Activated T-cell treated with anti-CD3 and anti-CD28 coated beads, Interleukin-2, amount 50 U/mL, for 4 hours (primary cell): ENCODE data around the gene REV3L. TPM values are rescaled to one million over a fixed set of nuclear protein-coding genes. Genes with fewer than 3 reads are reported as not detected.
"Not testable (repeated sequence)": the region's sequence is repeated elsewhere in the genome, so short reads cannot be mapped to it uniquely, and the experiment has no call there.

ENCODE experiments used
- ATAC-seq, 2 donors: fragments of 200-7000 bp; cut with Tn5 transposase; one replicate each; pipeline ENCODE4 v1.10.0; 2021
- DNase-seq: peaks from one replicate; pipeline ENCODE4 v3.0.0-alpha.2; 2020
- H3K27me3 Mint-ChIP-seq: one replicate; pipeline ENCODE4 v1.8.0; 2021; ENCODE audit warnings: low read depth, mixed read lengths
- H3K36me3 Mint-ChIP-seq: one replicate; pipeline ENCODE4 v1.8.0; 2022; ENCODE audit warnings: mixed read lengths; ENCODE audit not compliant: insufficient read depth
- H3K4me1 Mint-ChIP-seq: one replicate; pipeline ENCODE4 v1.8.0; 2021; ENCODE audit warnings: low read depth, mixed read lengths
- H3K4me3 Mint-ChIP-seq: one replicate; pipeline ENCODE4 v1.8.0; 2021; ENCODE audit warnings: mild to moderate bottlenecking, moderate library complexity, mixed read lengths
- H3K9me3 Mint-ChIP-seq: one replicate; pipeline ENCODE4 v1.8.0; 2021; ENCODE audit warnings: mixed read lengths
- total RNA-seq, 3 donors: library from RNA; stranded (reverse); gene quantifications; one replicate each; pipeline ENCODE4 v1.2.1, GENCODE V29; 2021

Gene REV3L
- 10 to 100 TPM; 12.7 to 18.8 (median 14.5) TPM for total RNA-seq

- Mint-ChIP-seq H3K36me3 (no peaks in the 10 kb centered on the region), H3K4me1 (peaks cover 50% of the 10 kb centered on the region), H3K9me3 (no peaks in the 10 kb centered on the region), H3K4me3 (peak within 1 kb of the TSS; percentile 98), H3K27me3 (no peaks in the 10 kb centered on the region)
- DNase-seq (peak; percentile 89), ATAC-seq (peak; percentile 63 to 66)
Observed at GRCh38 chr6:111482959-111483735, at the start of gene REV3L. Gene REV3L (minus strand): TSS chr6:111483218. CDS start chr6:111482888, 330 bp downstream.

GRCh38 chr6:111531185-111531584 is 48.2 kb upstream of the REV3L start:
- Mint-ChIP-seq H3K4me1 (peaks cover 7% of the 10 kb centered on the region), H3K36me3 (peaks cover 3% of the 10 kb centered on the region), H3K9me3 (no peaks in the 10 kb centered on the region), H3K27me3 (no peaks in the 10 kb centered on the region), H3K4me3 (no peak overlapping the region)
- no peak for DNase-seq
- ATAC-seq: no peak

- peaks cover 3% of the 10 kb centered on the region for H3K36me3 Mint-ChIP-seq
- H3K9me3 Mint-ChIP-seq: no peaks in the 10 kb centered on the region
- DNase-seq (no peak), ATAC-seq (no peak)
- no peaks in the 10 kb centered on the region for H3K27me3 Mint-ChIP-seq
- H3K4me3 Mint-ChIP-seq: no peak overlapping the region
- H3K4me1 Mint-ChIP-seq: peaks cover 7% of the 10 kb centered on the region
Observed at GRCh38 chr6:111530667-111531066, 47.6 kb upstream of the REV3L start.

- no peaks in the 10 kb centered on the region for H3K9me3 Mint-ChIP-seq
- H3K27me3 Mint-ChIP-seq: no peaks in the 10 kb centered on the region
- no peak for DNase-seq
- no peak overlapping the region for H3K4me3 Mint-ChIP-seq
- ATAC-seq: no peak
- peaks cover 3% of the 10 kb centered on the region for H3K36me3 Mint-ChIP-seq
- H3K4me1 Mint-ChIP-seq: peaks cover 7% of the 10 kb centered on the region
Observed at GRCh38 chr6:111530218-111530617, 47.2 kb upstream of the REV3L start.

GRCh38 chr6:111527367-111527766 is 44.3 kb upstream of the REV3L start:
- peaks cover 11% of the 10 kb centered on the region for H3K4me1 Mint-ChIP-seq
- no peak overlapping the region for H3K4me3 Mint-ChIP-seq
- peaks cover 3% of the 10 kb centered on the region for H3K36me3 Mint-ChIP-seq
- DNase-seq: no peak
- H3K27me3 Mint-ChIP-seq: no peaks in the 10 kb centered on the region
- no peak for ATAC-seq
- H3K9me3 Mint-ChIP-seq: no peaks in the 10 kb centered on the region

- no peak overlapping the region for H3K4me3 Mint-ChIP-seq
- peaks cover 3% of the 10 kb centered on the region for H3K36me3 Mint-ChIP-seq
- no peaks in the 10 kb centered on the region for H3K9me3 Mint-ChIP-seq
- DNase-seq: no peak
- no peaks in the 10 kb centered on the region for H3K27me3 Mint-ChIP-seq
- no peak for ATAC-seq
- H3K4me1 Mint-ChIP-seq: peaks cover 17% of the 10 kb centered on the region
Observed at GRCh38 chr6:111524735-111525134, 41.7 kb upstream of the REV3L start.

GRCh38 chr6:111524252-111524651 is 41.2 kb upstream of the REV3L start:
- no peaks in the 10 kb centered on the region for H3K27me3 Mint-ChIP-seq
- H3K36me3 Mint-ChIP-seq: peaks cover 3% of the 10 kb centered on the region
- H3K4me3 Mint-ChIP-seq: no peak overlapping the region
- ATAC-seq: no peak
- no peaks in the 10 kb centered on the region for H3K9me3 Mint-ChIP-seq
- H3K4me1 Mint-ChIP-seq: peaks cover 17% of the 10 kb centered on the region
- no peak for DNase-seq

- H3K4me1 Mint-ChIP-seq: peaks cover 17% of the 10 kb centered on the region
- DNase-seq (no peak), ATAC-seq (no peak)
- H3K27me3 Mint-ChIP-seq: no peaks in the 10 kb centered on the region
- H3K4me3 Mint-ChIP-seq: no peak overlapping the region
- H3K36me3 Mint-ChIP-seq: no peaks in the 10 kb centered on the region
- H3K9me3 Mint-ChIP-seq: no peaks in the 10 kb centered on the region
Observed at GRCh38 chr6:111523484-111524167, 40.6 kb upstream of the REV3L start.

GRCh38 chr6:111522393-111523020 is 39.5 kb upstream of the REV3L start:
- DNase-seq (no peak), ATAC-seq (no peak)
- Mint-ChIP-seq H3K4me3 (no peak overlapping the region), H3K27me3 (no peaks in the 10 kb centered on the region), H3K36me3 (no peaks in the 10 kb centered on the region), H3K9me3 (no peaks in the 10 kb centered on the region), H3K4me1 (peaks cover 17% of the 10 kb centered on the region)

- Mint-ChIP-seq H3K4me1 (peaks cover 17% of the 10 kb centered on the region), H3K36me3 (no peaks in the 10 kb centered on the region), H3K27me3 (no peaks in the 10 kb centered on the region), H3K9me3 (no peaks in the 10 kb centered on the region), H3K4me3 (no peak overlapping the region)
- DNase-seq: no peak
- no peak for ATAC-seq
Observed at GRCh38 chr6:111521497-111522270, 38.7 kb upstream of the REV3L start.

GRCh38 chr6:111520524-111520923 is 37.5 kb upstream of the REV3L start:
- no peaks in the 10 kb centered on the region for H3K36me3 Mint-ChIP-seq
- H3K9me3 Mint-ChIP-seq: no peaks in the 10 kb centered on the region
- ATAC-seq (no peak), DNase-seq (no peak)
- H3K4me3 Mint-ChIP-seq: no peak overlapping the region
- H3K27me3 Mint-ChIP-seq: no peaks in the 10 kb centered on the region
- H3K4me1 Mint-ChIP-seq: peaks cover 17% of the 10 kb centered on the region

GRCh38 chr6:111517965-111518364 is 34.9 kb upstream of the REV3L start:
- H3K4me3 Mint-ChIP-seq: no peak overlapping the region
- DNase-seq (no peak), ATAC-seq (no peak)
- no peaks in the 10 kb centered on the region for H3K9me3 Mint-ChIP-seq
- H3K36me3 Mint-ChIP-seq: no peaks in the 10 kb centered on the region
- H3K27me3 Mint-ChIP-seq: no peaks in the 10 kb centered on the region
- H3K4me1 Mint-ChIP-seq: peaks cover 11% of the 10 kb centered on the region

GRCh38 chr6:111515259-111515658 is 32.2 kb upstream of the REV3L start:
- Mint-ChIP-seq H3K9me3 (no peaks in the 10 kb centered on the region), H3K4me1 (no peaks in the 10 kb centered on the region), H3K4me3 (no peak overlapping the region), H3K27me3 (no peaks in the 10 kb centered on the region), H3K36me3 (peaks cover 1% of the 10 kb centered on the region)
- ATAC-seq: no peak
- DNase-seq: no peak

GRCh38 chr6:111514531-111514930 is 31.5 kb upstream of the REV3L start:
- H3K36me3 Mint-ChIP-seq, H3K9me3 Mint-ChIP-seq, H3K27me3 Mint-ChIP-seq, H3K4me1 Mint-ChIP-seq, H3K4me3 Mint-ChIP-seq, ATAC-seq, DNase-seq: not testable (repeated sequence)
